HFFc6 (cell line): ENCODE data around the gene ZFYVE28. TPM values are rescaled to one million over a fixed set of nuclear protein-coding genes. Genes with fewer than 3 reads are reported as not detected.

Experiments used
- DNase-seq: peaks from one replicate; pipeline ENCODE4 v3.0.0-alpha.2; 2018
- H3K27ac Mint-ChIP-seq: 2 replicates; pipeline ENCODE4 v1.8.0; 2020; ENCODE audit warnings: mild to moderate bottlenecking, mixed read lengths
- H3K27me3 Mint-ChIP-seq: 2 replicates; pipeline ENCODE4 v1.8.0; 2021; ENCODE audit warnings: mild to moderate bottlenecking, moderate library complexity, mixed read lengths; ENCODE audit not compliant: insufficient read depth
- H3K36me3 Mint-ChIP-seq: 2 replicates; pipeline ENCODE4 v1.8.0; 2021; ENCODE audit warnings: low read depth, mixed read lengths
- H3K4me1 Mint-ChIP-seq: 2 replicates; pipeline ENCODE4 v1.8.0; 2020; ENCODE audit warnings: low read depth, mixed read lengths
- H3K4me3 Mint-ChIP-seq: 2 replicates; pipeline ENCODE4 v1.8.0; 2020; ENCODE audit warnings: mild to moderate bottlenecking, moderate library complexity, mixed read lengths
- H3K9me3 Mint-ChIP-seq: 2 replicates; pipeline ENCODE4 v1.8.0; 2020; ENCODE audit warnings: mild to moderate bottlenecking, mixed read lengths
- total RNA-seq, 6 experiments: library from RNA; stranded (reverse); fragmentation: NEBNext Ultra II Directional; extraction: Animal tissue kit (Norgen Biotek cat#: 25700); gene quantifications; 2 replicates in 1 of 6; 3 replicates in 5 of 6; pipeline ENCODE4 v1.2.3, GENCODE V29; 2021
- TF ChIP-seq, protein P1 (sequence below): fragments of 200-600 bp; sonication (generic); IDR thresholded peaks from 2 replicates; pipeline ENCODE4 v1.5.0; 2021; ENCODE audit warnings: antibody characterized with exemption, mild to moderate bottlenecking

The ZFYVE28 gene
- total RNA-seq, 6 experiments from 2014 or later, result 1.8 to 5.4 (median 2.2) TPM

DNA sequence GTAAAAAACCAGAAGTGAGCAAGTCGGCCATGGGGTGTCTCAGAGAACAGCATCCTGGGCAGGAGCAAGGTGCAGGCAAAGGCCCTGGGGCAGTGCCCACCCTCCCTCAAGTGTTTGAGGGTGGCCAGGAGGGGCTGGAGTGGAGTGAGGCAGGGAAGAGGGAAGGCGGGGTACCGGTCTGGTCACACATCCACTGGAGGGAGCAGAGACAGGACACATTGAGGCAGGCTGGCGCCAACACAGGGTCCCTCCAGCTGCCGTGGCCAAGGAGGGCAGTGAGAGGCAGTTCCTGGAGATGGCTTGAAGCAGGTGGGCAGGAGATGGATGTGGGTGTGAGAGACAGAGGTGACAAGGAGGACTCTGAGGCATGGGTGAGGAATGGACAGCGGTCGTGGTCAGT, 30.1 kb upstream of the ZFYVE28 start:
- Mint-ChIP-seq H3K27me3 (peaks cover 13% of the 10 kb centered on the region), H3K4me1 (no peaks in the 10 kb centered on the region), H3K4me3 (no peak overlapping the region), H3K36me3 (no peaks in the 10 kb centered on the region), H3K9me3 (no peaks in the 10 kb centered on the region), H3K27ac (no peak overlapping the region)
- TF ChIP-seq, protein P1, sequence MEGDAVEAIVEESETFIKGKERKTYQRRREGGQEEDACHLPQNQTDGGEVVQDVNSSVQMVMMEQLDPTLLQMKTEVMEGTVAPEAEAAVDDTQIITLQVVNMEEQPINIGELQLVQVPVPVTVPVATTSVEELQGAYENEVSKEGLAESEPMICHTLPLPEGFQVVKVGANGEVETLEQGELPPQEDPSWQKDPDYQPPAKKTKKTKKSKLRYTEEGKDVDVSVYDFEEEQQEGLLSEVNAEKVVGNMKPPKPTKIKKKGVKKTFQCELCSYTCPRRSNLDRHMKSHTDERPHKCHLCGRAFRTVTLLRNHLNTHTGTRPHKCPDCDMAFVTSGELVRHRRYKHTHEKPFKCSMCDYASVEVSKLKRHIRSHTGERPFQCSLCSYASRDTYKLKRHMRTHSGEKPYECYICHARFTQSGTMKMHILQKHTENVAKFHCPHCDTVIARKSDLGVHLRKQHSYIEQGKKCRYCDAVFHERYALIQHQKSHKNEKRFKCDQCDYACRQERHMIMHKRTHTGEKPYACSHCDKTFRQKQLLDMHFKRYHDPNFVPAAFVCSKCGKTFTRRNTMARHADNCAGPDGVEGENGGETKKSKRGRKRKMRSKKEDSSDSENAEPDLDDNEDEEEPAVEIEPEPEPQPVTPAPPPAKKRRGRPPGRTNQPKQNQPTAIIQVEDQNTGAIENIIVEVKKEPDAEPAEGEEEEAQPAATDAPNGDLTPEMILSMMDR, result no peak
- DNase-seq, result no peak

GRCh38 chr4:2446656-2447564, 28.5 kb upstream of the ZFYVE28 start:
- Mint-ChIP-seq H3K27me3 (peaks cover 8% of the 10 kb centered on the region), H3K27ac (no peak overlapping the region), H3K36me3 (no peaks in the 10 kb centered on the region), H3K4me1 (no peaks in the 10 kb centered on the region), H3K4me3 (no peak overlapping the region), H3K9me3 (no peaks in the 10 kb centered on the region)
- DNase-seq, result no peak
- TF ChIP-seq, protein P1, result no peak

DNA sequence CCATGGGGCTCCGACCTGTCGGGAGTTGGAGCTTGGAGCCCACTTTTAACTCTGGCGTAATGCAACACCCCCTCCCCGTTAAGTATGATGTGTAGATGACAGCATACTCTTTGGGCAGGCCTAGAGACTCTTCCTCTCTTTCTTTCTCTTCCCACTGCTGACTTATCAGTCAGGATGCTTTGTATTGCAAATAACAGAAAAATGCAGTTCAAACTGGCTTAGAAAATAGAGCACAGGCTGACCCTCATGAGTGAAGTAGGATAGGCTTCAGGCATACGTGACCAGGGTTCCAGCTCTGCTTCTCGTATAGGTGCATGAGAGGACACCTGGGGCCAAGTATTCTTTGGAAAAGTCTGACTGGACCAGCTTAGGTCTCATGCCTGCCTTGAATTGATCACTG, 27.1 kb upstream of the ZFYVE28 start:
- no peak overlapping the region for H3K27ac Mint-ChIP-seq
- no peaks in the 10 kb centered on the region for H3K4me1 Mint-ChIP-seq
- H3K27me3 Mint-ChIP-seq, result peaks cover 5% of the 10 kb centered on the region
- no peaks in the 10 kb centered on the region for H3K36me3 Mint-ChIP-seq
- no peak overlapping the region for H3K4me3 Mint-ChIP-seq
- no peak for DNase-seq
- no peaks in the 10 kb centered on the region for H3K9me3 Mint-ChIP-seq
- TF ChIP-seq, protein P1, result no peak

- H3K4me3 Mint-ChIP-seq, result no peak overlapping the region
- H3K36me3 Mint-ChIP-seq, result no peaks in the 10 kb centered on the region
- H3K4me1 Mint-ChIP-seq, result no peaks in the 10 kb centered on the region
- TF ChIP-seq, protein P1, result no peak
- H3K9me3 Mint-ChIP-seq, result no peaks in the 10 kb centered on the region
- peaks cover 5% of the 10 kb centered on the region for H3K27me3 Mint-ChIP-seq
- no peak overlapping the region for H3K27ac Mint-ChIP-seq
- no peak for DNase-seq
Observed at GRCh38 chr4:2445130-2445529, 26.7 kb upstream of the ZFYVE28 start.

DNA sequence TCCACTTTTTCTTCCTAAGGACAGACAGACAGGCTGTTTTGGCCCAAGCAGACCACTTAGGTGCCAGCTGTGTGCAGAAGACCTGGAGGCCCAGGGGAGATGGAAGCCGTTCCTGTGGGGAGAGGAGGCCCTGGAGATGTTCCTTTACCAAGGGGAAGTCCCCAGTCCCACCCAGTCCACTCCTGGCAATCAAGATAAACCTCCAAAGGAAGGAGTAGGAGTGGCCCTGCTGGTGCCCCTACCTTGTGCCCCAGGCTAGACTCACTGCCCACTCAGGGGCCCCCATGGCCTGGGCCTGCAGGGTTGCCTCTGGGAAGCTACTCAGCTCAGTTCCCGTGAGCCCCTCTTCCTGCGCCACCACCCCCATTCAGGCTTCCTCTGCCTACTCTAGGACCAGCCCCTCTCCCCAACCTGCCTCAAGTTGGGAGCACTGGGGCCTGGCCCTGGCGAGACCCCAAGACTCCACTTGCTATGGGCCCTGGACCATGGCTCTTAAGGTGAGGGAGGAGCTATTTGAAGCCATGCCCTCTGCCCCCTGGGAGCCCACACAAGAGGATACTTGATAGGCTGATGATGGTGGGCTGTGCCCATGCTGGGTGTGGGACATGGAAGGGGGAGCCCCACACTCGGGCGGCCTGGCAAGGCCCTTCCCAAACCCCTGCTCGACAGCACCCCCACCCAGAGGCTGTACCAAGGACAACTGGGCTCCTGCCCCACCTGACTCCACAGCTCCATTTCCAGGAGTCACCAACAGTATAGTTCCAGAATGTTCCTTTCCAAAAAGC, 25.7 kb upstream of the ZFYVE28 start:
- Mint-ChIP-seq H3K27ac (no peak overlapping the region), H3K27me3 (peaks cover 2% of the 10 kb centered on the region), H3K4me1 (no peaks in the 10 kb centered on the region), H3K9me3 (no peaks in the 10 kb centered on the region), H3K36me3 (no peaks in the 10 kb centered on the region), H3K4me3 (no peak overlapping the region)
- DNase-seq, result no peak
- TF ChIP-seq, protein P1, result no peak
